Progenitor cell of endocrine pancreas (in vitro differentiated cells): ENCODE results near the gene VIP. TPM values are rescaled to one million over a fixed set of nuclear protein-coding genes. Genes with fewer than 3 reads are reported as not detected.
"Not testable (repeated sequence)": the region's sequence is repeated elsewhere in the genome, so short reads cannot be mapped to it uniquely, and the experiment has no call there.

Experiments
- DNase-seq: peaks from one replicate; pipeline ENCODE4 v3.0.0; 2021; ENCODE audit warnings: low spot score; ENCODE audit not compliant: unreplicated experiment
- H3K27ac Mint-ChIP-seq: 2 replicates; pipeline ENCODE4 v1.8.0; 2021; ENCODE audit warnings: mild to moderate bottlenecking, moderate library complexity, mixed read lengths
- H3K27me3 Mint-ChIP-seq: 2 replicates; pipeline ENCODE4 v1.8.0; 2021; ENCODE audit warnings: mixed read lengths
- H3K36me3 Mint-ChIP-seq: 2 replicates; pipeline ENCODE4 v1.8.0; 2022; ENCODE audit warnings: mixed read lengths; ENCODE audit not compliant: insufficient read depth
- H3K4me1 Mint-ChIP-seq: 2 replicates; pipeline ENCODE4 v1.8.0; 2021; ENCODE audit warnings: low read depth, mixed read lengths
- H3K4me3 Mint-ChIP-seq: 2 replicates; pipeline ENCODE4 v1.8.0; 2021; ENCODE audit warnings: low read depth, mild to moderate bottlenecking, moderate library complexity, mixed read lengths
- H3K9me3 Mint-ChIP-seq: 2 replicates; pipeline ENCODE4 v1.8.0; 2021; ENCODE audit warnings: low read depth, mixed read lengths
- long read RNA-seq: library from polyadenylated mRNA; unstranded; transcript quantifications from one replicate; pipeline ENCODE4 v2.0.0, GENCODE V29; 2020
- total RNA-seq: library from RNA; stranded (reverse); gene quantifications from 2 replicates; pipeline ENCODE4 v1.2.1, GENCODE V29; 2021
- TF ChIP-seq, protein P1 (sequence below): fragments of 200-600 bp; sonication (generic); IDR thresholded peaks from one replicate; pipeline ENCODE4 v1.5.0; 2021; ENCODE audit warnings: antibody characterized with exemption, mild to moderate bottlenecking; ENCODE audit not compliant: unreplicated experiment

VIP gene
- not detected in 2 replicates for total RNA-seq
- long read RNA-seq = 0 reads

DNA sequence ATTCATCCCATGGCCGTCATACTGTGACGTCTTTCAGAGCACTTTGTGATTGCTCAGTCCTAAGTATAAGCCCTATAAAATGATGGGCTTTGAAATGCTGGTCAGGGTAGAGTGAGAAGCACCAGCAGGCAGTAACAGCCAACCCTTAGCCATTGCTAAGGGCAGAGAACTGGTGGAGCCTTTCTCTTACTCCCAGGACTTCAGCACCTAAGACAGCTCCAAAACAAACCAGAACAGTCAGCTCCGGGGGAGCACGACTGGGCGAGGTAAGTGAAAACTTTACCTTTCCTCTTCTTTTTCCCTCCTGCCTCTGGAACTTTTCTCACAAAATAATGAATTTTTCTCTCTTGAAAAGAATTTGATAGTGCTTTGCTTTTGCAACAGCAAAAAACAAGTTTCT is at the start of gene VIP:
TSS of gene VIP (plus strand) at position 104 of the 400 bp plus-strand sequence. CDS start 1,381 bp downstream, outside the sequence.
- H3K9me3 Mint-ChIP-seq = no peaks in the 10 kb centered on the region
- H3K36me3 Mint-ChIP-seq = no peaks in the 10 kb centered on the region
- TF ChIP-seq, protein P1, sequence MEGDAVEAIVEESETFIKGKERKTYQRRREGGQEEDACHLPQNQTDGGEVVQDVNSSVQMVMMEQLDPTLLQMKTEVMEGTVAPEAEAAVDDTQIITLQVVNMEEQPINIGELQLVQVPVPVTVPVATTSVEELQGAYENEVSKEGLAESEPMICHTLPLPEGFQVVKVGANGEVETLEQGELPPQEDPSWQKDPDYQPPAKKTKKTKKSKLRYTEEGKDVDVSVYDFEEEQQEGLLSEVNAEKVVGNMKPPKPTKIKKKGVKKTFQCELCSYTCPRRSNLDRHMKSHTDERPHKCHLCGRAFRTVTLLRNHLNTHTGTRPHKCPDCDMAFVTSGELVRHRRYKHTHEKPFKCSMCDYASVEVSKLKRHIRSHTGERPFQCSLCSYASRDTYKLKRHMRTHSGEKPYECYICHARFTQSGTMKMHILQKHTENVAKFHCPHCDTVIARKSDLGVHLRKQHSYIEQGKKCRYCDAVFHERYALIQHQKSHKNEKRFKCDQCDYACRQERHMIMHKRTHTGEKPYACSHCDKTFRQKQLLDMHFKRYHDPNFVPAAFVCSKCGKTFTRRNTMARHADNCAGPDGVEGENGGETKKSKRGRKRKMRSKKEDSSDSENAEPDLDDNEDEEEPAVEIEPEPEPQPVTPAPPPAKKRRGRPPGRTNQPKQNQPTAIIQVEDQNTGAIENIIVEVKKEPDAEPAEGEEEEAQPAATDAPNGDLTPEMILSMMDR = no peak
- H3K4me3 Mint-ChIP-seq = no peak within 1 kb of the TSS
- peak; percentile 28 for DNase-seq
- no peaks in the 10 kb centered on the region for H3K4me1 Mint-ChIP-seq
- no peak within 1 kb of the TSS for H3K27ac Mint-ChIP-seq
- H3K27me3 Mint-ChIP-seq = no peaks in the 10 kb centered on the region

- no peak for DNase-seq
These were observed 49.3 kb upstream of the VIP start for GRCh38 chr6:152701081-152701862.

DNA sequence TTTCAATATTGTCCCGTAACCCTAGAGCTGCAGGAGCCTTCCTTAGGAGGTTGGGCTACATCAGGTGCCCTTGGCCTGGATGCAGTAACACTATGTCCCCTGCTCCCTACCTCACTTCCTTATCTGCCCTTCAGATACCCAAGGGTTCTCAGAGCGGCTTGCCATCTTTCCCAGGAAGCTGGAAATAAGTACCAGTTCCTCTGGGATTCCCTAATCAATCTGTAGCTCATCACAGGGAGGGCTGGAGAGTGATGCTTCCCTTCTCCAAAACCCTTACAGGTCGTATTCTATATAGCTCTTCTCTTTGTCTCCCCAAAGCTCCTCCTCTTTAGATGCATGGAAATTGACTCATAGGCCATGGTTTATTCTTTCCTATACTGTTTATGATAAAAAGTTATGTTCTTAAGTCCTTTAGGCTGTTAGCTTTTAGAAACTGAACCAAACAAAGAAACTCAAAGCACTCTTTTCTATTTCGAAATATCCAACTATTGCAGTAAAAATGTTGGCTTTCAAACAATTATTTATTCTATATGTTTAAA is 48.7 kb upstream of the VIP start:
- H3K9me3 Mint-ChIP-seq = no peaks in the 10 kb centered on the region
- H3K4me1 Mint-ChIP-seq = no peaks in the 10 kb centered on the region
- no peak for DNase-seq
- no peaks in the 10 kb centered on the region for H3K27me3 Mint-ChIP-seq
- no peak overlapping the region for H3K4me3 Mint-ChIP-seq
- H3K27ac Mint-ChIP-seq = no peak overlapping the region
- TF ChIP-seq, protein P1 = no peak
- no peaks in the 10 kb centered on the region for H3K36me3 Mint-ChIP-seq

More at GRCh38 chr6:152701081-152701862, 49.3 kb upstream of the VIP start:
- Mint-ChIP-seq H3K4me3 (no peak overlapping the region), H3K36me3 (no peaks in the 10 kb centered on the region), H3K4me1 (no peaks in the 10 kb centered on the region), H3K27me3 (no peaks in the 10 kb centered on the region), H3K9me3 (no peaks in the 10 kb centered on the region), H3K27ac (no peak overlapping the region)
- TF ChIP-seq, protein P1 = no peak

DNA sequence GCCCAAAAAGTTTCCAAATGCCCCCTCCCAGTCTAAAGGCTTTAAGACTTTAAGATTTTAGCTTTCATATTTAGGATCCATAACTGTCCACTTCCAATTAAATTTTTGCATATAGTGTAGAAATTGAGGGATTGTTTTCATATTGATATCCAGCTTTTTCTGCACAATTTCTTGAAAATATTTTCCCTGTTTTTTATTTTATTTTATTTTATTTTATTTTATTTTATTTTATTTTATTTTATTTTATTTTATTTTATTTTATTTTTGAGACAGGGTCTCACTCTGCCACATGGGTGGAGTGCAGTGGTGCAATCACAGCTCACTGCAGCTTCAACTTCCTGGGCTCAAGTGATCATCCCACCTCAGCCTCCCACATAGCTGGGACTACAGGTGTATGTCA is 46.8 kb upstream of the VIP start:
- not testable (repeated sequence) for H3K4me1 Mint-ChIP-seq, H3K36me3 Mint-ChIP-seq, H3K27me3 Mint-ChIP-seq, DNase-seq, H3K27ac Mint-ChIP-seq, H3K9me3 Mint-ChIP-seq, H3K4me3 Mint-ChIP-seq

DNA sequence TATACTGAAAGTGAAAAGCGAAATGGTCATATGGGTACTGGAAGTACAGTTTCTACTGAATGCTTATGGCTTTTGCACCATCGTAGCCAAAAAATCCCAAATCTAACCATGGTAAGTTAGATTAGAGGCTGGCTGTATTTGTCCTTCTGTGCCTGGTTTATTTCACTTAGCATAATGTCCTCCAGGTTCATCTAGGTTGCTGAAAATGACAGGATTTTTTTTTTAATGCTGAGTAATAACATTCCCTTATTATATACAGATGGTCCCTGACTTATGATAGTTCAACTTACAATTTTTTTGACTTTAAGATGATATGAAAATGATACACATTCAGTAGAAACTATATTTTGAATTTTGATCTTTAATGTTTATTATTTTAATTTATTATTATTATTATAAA is 45.3 kb upstream of the VIP start:
- no peak overlapping the region for H3K27ac Mint-ChIP-seq
- H3K9me3 Mint-ChIP-seq = peaks cover 6% of the 10 kb centered on the region
- TF ChIP-seq, protein P1 = no peak
- peaks cover 2% of the 10 kb centered on the region for H3K36me3 Mint-ChIP-seq
- H3K4me1 Mint-ChIP-seq = no peaks in the 10 kb centered on the region
- no peak overlapping the region for H3K4me3 Mint-ChIP-seq
- no peaks in the 10 kb centered on the region for H3K27me3 Mint-ChIP-seq
- DNase-seq = no peak

DNA sequence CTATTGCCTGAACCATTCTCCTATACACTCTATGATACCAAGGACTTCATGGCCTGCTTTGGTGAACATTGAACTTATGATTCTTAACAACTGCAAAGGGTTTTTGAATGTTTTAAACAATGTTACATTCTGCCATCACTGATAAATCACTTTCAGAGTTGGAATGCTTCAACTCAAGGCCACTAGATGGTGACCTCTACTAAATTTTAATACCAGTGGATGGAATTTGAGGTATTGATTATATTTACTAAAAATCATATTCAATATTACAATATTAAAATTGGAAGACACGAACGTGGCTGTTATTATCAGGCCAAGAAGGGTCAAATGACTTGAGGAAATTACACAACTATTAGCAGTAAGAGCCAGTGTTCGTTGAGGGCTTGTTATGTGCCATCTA is 34.3 kb upstream of the VIP start:
- no peaks in the 10 kb centered on the region for H3K27me3 Mint-ChIP-seq
- TF ChIP-seq, protein P1 = no peak

More for the DNA sequence above, 34.3 kb upstream of the VIP start:
- Mint-ChIP-seq H3K36me3 (no peaks in the 10 kb centered on the region), H3K4me3 (no peak overlapping the region), H3K27ac (no peak overlapping the region), H3K9me3 (peaks cover 11% of the 10 kb centered on the region), H3K4me1 (no peaks in the 10 kb centered on the region)
- no peak for DNase-seq
